ENCODE measurements around the gene FUT8.

DNA sequence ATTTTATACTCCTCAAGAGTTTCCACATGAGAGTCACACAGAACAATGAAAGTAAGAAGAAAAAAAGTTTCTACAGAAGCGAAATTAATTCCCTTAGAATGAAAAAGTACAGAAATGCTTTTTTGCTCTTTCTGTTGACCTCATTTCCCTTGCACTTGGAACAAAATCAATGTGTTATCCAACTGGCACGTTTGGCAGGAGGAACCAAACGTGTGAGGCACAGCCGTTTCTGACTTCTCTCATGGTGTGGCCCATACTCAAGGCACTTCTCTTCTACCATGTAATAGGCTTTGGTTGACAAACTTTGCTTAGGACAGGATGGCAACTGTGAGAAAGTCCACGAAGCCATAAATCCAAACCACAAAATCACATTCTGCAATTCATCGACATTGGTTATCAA is 297.0 kb downstream of the FUT8 start:
- TF ChIP-seq CTCF (IDR thresholded peaks at IDR 0.05) (no peak), POLR2A (IDR thresholded peaks at IDR 0.05) (no peak)
